HG03520 (cell line): ENCODE results near the gene SP6.

Experiments used
- ATAC-seq: cut with Tn5 transposase; IDR thresholded peaks from one replicate; pipeline ENCODE4 v1.9.1; 2021; ENCODE audit warnings: mild to moderate bottlenecking, moderate library complexity; ENCODE audit not compliant: unreplicated experiment

The SP6 gene

GRCh38 chr17:47838636-47839035, 12.3 kb downstream of the SP6 start:
- ATAC-seq, result no peak

DNA sequence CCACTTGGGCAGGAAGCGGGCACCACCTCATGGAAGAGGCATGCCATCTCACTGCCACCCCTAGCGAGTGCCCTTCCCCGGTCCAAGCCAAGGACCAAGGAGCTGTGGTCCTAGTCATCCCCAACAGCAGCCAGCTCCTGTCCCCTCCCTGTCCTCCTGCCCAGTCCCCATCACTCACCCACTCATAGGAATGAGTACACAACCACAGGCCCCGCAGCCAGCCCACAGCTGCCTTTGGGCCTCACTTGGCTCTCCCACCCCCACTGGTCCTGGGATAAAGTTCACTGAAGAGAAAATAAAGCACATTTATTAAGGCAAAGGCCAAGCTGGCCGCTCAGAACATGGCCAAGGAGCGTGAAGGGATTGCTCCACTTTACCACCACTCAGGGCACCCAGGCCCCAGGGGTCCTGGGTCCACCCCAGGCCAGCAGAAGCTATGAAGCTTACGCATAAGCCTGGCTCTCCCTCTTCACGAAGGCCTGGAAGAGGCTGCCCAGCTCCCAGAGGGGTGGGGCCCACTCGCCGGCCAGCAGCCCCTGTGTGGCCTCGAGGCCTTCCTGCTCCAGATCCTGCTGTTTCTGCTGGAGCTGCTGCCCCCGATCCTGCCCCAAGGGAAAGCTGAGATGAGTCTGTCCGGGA, 13.4 kb downstream of the SP6 start:
- ATAC-seq, result no peak

DNA sequence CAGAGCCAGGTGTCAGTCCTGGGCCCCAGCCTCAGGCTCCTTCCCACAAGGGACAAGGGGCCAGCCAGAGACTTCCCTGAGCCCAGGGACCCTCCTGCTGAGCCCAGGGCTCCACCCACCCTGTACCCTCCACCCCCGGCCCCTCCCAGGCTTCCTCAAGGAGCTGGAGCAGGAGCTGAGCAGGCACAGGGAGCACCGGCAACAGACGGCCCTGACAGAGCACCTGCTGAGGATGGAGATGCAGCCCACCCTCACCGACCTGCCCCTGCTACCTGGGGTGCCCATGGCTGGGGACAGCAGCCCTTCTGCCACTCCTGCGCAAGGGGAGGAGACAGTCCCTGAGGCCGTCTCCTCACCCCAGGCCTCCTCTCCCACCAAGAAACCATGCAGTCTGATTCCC, 14.4 kb downstream of the SP6 start:
- ATAC-seq, result no peak

- no peak for ATAC-seq
Measured at GRCh38 chr17:47834756-47835155, 16.2 kb downstream of the SP6 start.

DNA sequence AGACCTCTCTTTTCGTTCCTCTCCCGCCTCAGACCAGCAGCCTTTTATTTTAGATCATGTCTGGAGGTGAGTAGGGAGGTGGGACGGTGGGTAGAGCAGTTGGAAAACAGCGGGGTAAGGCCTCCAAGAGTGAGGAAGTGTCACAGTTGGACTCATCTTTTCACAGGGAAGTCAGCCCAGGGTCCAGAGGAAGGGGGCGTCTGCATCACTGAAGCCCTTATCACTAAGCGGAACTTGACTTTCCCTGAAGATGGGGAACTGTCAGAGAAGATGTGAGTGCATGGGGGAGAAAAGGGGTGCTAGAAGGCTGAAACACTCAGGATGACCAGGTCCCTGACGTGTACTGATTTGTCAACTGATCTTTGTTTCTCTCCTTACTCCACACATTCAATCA, 19.0 kb downstream of the SP6 start:
- ATAC-seq, result no peak

DNA sequence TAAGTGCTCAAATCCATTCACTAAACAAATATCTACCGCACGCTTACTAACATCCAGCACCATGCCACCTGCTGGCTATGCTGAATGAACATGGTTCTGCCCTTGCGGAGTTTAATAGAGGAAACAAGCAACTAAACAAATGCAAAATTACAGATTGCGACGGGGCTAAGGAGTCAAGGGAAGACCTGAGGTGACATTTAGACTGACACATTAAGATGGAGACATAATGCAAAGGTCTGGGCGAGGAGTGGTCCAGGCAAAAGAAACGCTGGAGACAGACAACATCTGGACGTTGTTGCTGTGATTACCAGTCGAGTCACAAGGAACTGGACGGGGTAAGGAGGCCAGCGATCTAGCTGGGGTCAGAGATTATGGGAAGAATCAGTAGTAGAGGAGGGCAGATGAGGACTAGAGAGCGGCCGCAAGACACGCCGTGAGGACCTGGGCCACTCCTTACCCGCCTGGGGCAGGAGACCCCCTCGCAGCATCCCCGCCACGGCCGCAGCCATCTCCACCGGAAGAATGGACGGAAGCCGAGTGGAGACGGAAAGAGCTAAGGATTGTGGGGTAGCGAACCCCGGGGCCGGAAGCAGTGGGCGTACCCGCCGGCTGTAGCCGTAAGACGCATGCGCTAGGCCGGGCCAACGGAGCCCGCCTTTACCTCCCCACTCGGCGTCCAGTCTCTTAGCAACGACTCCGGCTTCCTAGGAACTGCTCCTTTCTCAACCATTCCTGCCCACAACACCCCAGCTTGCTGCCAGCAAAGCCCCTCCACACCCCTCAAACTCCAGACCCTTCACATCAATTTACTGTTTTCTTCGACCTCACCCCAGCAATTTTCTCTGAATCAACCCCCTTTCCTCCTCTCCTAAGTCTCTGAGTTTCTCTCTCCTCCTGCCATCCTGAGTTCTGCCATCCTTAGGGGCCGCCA, 19.7 kb downstream of the SP6 start, which contains the start of the genes LRRC46 and MRPL10:
Gene LRRC46, plus strand, starts transcription at position 668 of the 931 bp plus-strand sequence. CDS start 320 bp downstream, outside the sequence.
Gene MRPL10, minus strand, starts transcription at position 539 of the 931 bp plus-strand sequence. Its CDS starts 30 bp downstream, at position 509.
- ATAC-seq, result peak; percentile 82

- ATAC-seq, result no peak
Measured at GRCh38 chr17:47830396-47831002, 20.5 kb downstream of the SP6 start.

GRCh38 chr17:47829870-47830269, 21.1 kb downstream of the SP6 start:
- no peak for ATAC-seq

DNA sequence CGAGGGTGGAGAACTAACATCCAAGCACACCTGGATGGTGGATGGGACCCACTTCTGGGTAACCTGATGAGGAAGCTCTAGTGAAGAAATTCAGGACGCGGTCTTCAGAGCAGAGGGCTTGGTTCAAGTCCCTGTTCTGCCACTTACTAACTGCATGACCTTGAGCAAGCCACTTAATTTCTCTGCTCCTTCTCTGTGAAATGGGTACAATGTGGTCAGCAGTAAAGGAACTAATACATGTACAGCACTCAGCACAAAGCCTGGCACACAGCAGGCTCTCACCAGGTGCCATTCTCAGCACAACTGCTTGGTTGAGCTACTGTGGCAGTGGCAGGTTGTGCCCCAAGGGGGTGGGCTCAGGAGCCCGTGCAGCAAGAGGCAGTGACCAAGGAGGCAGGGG, 27.4 kb downstream of the SP6 start:
- ATAC-seq, result no peak

- ATAC-seq, result no peak
Measured at GRCh38 chr17:47822785-47823184, 28.2 kb downstream of the SP6 start.

GRCh38 chr17:47821424-47822391, 29.3 kb downstream of the SP6 start, which contains the start of gene OSBPL7:
TSS of gene OSBPL7 (minus strand) at chr17:47821794. CDS start at chr17:47820278, 1,516 bp downstream.
- ATAC-seq, result peak; percentile 68

GRCh38 chr17:47821031-47821423, 29.9 kb downstream of the SP6 start:
- no peak for ATAC-seq

GRCh38 chr17:47820033-47820789, 30.8 kb downstream of the SP6 start:
- no peak for ATAC-seq

DNA sequence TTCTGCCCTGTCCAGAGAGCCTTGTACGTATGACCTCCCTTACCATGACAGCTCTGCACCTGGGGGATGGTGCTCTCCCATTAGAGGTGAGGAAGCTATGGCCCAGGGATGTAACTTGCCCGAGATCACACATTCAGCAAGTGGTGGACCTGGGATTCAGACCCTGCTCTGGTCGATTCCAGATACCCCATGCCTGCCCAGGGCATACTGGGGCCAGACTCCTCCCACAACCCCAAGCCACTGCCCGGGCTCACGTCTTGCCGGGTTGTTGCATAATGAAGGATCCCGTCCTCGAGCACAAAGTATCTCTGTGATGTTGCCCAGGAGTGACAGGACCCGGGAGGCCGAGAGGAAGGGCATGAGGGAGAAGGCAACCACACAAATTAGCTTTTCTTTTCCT, 31.5 kb downstream of the SP6 start:
- ATAC-seq, result no peak

DNA sequence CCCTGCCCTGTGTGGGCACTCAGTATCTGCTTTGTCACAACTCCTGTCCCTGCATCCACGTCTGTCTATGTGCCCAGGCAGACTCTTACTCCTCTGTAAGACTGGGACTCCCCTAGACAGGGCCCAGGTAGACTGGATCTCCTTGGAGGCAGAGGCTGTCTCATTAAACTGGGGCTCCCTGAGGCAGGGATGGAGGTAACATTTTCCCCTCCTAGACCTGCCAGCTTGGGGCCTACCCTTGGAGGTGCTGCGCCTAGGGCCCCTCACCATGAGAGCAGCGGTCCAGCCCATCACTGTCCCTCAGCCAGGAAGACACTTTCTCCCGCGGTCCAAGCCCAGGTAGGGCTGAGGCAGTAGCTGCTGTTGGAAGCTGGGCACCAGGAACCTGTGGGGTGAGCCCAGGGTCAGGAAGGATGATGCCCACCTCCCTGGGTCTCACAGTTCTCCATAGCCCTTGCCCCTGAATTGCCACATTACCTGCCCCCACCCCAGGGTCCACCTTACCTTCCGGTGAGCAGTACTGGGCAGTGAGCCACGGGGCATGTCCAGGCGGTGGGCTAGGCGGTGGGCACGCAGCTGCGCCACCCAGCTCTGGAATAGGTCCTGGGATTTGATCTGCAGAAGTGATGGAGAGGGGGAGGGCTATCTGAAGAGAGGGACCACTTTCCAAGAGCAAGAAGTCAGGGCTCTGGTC, 32.8 kb downstream of the SP6 start:
- ATAC-seq, result no peak

GRCh38 chr17:47816947-47817346, 34.0 kb downstream of the SP6 start:
- ATAC-seq, result no peak

- ATAC-seq, result no peak
Measured at GRCh38 chr17:47816111-47816735, 34.7 kb downstream of the SP6 start.

DNA sequence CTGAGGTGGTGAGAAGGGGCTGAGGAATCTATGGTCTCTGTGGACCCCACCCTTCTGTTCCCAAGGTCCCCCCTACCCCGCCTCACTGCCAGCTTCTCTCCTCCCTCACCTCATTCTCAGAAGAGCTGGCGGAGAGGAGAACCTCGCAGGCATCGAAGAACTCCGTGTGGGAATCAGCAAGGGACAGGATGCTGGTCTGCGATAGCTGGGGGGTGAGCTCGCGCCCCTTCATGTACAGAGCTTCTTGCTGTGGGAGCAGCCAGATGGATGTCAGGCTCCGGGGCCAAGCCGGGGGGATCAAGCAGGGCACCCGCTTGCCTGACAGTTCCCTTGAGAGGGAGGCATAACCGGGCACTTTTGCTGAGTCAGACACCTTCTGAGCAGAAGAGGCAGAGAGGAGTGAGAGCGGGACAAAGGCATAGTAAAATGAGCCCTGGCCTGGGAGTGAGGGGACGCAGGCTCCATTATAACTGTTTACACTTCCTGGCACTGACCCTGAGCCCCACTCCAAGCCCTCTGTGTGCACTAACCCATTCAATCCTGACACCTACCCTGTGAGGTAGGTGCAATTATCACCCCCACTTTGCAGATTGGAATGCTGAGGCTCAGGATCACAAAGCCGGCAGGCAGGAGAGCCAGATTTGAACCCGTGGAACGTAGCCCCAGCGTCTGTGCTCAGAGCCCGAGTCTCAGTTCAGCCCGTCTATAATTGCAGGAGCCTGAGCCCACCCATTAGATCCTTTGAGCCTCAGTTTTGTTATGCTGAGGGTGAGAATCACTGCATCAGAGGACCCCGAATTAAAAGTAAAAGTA, 35.7 kb downstream of the SP6 start:
- ATAC-seq, result no peak
